Gastrocnemius medialis (tissue), 4 donors: Measurements from ENCODE around the gene CA14. TPM values are rescaled to one million over a fixed set of nuclear protein-coding genes. Genes with fewer than 3 reads are reported as not detected.
A peak's percentile ranks its signal among the peaks of the same experiment; 100 is the strongest.

ENCODE experiments used
- ATAC-seq, 2 donors: fragments of 150-250 bp; one replicate each; pipeline ENCODE4 v1.9.1; 2016
- DNase-seq, 2 donors: peaks; one replicate each; pipeline ENCODE4 v3.0.0-alpha.2; 2019
- H3K27ac ChIP-seq, 4 donors: fragments of 200-600 bp; sonication (generic); 1 replicate in 1 of 4; 2 replicates in 3 of 4; pipeline ENCODE4 v1.5.1; 2016 to 2018; ENCODE audit warnings: mild to moderate bottlenecking in 2 of 4, moderate library complexity in 1 of 4
- H3K27me3 ChIP-seq, 3 donors: fragments of 200-600 bp; sonication (generic) in 2 of 3; 1 replicate in 1 of 3; 2 replicates in 2 of 3; pipeline versions ENCODE4 v1.5.1 to v1.6.0; 2016 to 2019; ENCODE audit warnings: mild to moderate bottlenecking in 1 of 3, moderate library complexity in 1 of 3
- H3K36me3 ChIP-seq, 2 donors: fragments of 200-600 bp; sonication (generic) in 1 of 2; one replicate each; pipeline ENCODE4 v1.5.1; 2017 to 2018
- H3K4me1 ChIP-seq, 2 donors: fragments of 200-600 bp; sonication (generic) in 1 of 2; one replicate each; pipeline ENCODE4 v1.5.1; 2016 to 2017; ENCODE audit warnings: mild to moderate bottlenecking in 2 of 2
- H3K4me3 ChIP-seq, 4 donors: fragments of 200-600 bp; sonication (generic) in 3 of 4; 1 replicate in 1 of 4; 2 replicates in 3 of 4; pipeline ENCODE4 v1.5.1; 2016 to 2019; ENCODE audit warnings: mild to moderate bottlenecking in 2 of 4
- H3K9me3 ChIP-seq, 3 donors: fragments of 200-600 bp; sonication (generic) in 2 of 3; 1 replicate in 1 of 3; 2 replicates in 2 of 3; pipeline ENCODE4 v1.5.1; 2016 to 2019
- POLR2A ChIP-seq, 2 donors: fragments of 450-650 bp; IDR thresholded peaks; one replicate each; pipeline ENCODE4 v1.6.1; 2017; ENCODE audit warnings: antibody characterized with exemption in 2 of 2, mild to moderate bottlenecking in 2 of 2, moderate library complexity in 2 of 2
- in situ Hi-C, 4 donors: fragments of 200-750 bp; cut with MboI; loops; one replicate each; pipeline versions ENCODE4 v1.15.0 to v1.8.0; 2017; ENCODE audit warnings: low sequenced_read_pairs in 4 of 4
- intact Hi-C: fragments of 100-400 bp; cut with DNase I; formaldehyde crosslinking; loops from one replicate; pipeline ENCODE4 v1.15.1; 2023; ENCODE audit warnings: low total_unique reads
- total RNA-seq, 4 donors: library from RNA; depleted of rRNA; stranded (reverse); fragments of >200 nt; gene quantifications; one replicate each; pipeline versions ENCODE4 v1.1.0 to v1.2.3, GENCODE V29; 2016
- TF ChIP-seq, protein P1 (sequence below), 5 experiments: fragments of 450-650 bp in 3 of 5; fragments of 200-600 bp in 2 of 5; sonication (generic) in 2 of 5; IDR thresholded peaks in 4 of 5; conservative IDR thresholded peaks in 1 of 5; 1 replicate in 4 of 5; 2 replicates in 1 of 5; pipeline ENCODE4 v1.5.1; 2016 to 2019; ENCODE audit warnings: antibody characterized with exemption in 5 of 5, mild to moderate bottlenecking in 3 of 5, moderate library complexity in 3 of 5

CA14 gene
- total RNA-seq, 4 donors from 2014 or later: 0.20 to 3.8 (median 0.31) TPM; not detected in 1

DNA sequence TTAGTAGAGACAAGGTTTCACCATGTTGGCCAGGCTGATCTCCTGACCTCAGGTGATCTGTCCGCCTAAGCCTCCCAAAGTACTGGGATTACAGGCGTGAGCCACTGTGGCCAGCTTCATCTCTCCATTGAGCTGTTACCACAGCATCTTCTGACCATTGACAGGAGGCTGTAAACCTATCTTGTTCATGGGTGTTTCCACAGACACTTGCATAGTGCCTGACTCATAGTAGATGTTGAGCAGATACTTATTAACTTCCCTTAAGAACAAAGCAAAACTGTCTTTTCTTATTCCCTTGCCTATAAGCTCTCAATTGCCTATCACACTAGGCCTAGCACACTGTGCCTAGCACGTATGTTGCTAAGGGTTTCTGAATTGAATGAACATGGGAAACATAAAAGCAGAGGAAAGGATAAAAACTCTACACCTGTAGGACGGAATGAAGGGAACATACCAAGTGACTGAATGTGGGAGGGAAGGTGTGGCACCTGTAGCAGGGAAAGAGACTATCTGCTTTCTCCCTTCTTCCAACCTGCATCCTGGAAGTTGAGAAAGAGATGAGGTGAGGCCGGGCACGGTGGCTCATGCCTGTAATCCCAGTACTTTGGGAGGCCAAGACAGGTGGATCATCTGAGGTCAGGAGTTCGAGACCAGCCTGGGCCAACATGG is 13.9 kb downstream of the CA14 start:
- ATAC-seq: no peak
- peak overlapping the region; percentile 35 to 75 (median 65) for H3K27ac ChIP-seq
- in situ Hi-C loops: no loop called here

DNA sequence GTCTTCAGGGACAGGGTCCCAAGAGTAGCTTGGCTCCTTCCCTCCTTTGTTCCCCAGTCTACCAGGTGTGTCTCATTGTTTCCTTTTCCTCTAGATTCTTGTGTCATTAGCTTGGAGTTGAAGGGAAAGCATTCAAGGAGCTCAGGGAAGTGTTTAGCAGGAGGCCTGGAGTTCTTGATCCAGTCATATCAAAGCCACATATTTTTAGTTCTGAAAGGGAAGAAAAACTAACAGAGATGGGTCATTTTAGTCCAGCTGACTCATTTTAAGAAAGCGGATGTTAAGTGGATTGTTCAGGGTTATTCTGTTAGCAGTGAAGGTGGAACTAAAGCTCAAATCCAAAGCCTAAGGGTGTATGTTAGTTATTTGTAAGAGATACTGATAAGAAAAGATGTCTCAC is 15.7 kb downstream of the CA14 start:
- H3K36me3 ChIP-seq: no peaks in the 10 kb centered on the region
- H3K9me3 ChIP-seq: no peaks in the 10 kb centered on the region
- TF ChIP-seq, protein P1, sequence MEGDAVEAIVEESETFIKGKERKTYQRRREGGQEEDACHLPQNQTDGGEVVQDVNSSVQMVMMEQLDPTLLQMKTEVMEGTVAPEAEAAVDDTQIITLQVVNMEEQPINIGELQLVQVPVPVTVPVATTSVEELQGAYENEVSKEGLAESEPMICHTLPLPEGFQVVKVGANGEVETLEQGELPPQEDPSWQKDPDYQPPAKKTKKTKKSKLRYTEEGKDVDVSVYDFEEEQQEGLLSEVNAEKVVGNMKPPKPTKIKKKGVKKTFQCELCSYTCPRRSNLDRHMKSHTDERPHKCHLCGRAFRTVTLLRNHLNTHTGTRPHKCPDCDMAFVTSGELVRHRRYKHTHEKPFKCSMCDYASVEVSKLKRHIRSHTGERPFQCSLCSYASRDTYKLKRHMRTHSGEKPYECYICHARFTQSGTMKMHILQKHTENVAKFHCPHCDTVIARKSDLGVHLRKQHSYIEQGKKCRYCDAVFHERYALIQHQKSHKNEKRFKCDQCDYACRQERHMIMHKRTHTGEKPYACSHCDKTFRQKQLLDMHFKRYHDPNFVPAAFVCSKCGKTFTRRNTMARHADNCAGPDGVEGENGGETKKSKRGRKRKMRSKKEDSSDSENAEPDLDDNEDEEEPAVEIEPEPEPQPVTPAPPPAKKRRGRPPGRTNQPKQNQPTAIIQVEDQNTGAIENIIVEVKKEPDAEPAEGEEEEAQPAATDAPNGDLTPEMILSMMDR (IDR thresholded peaks at IDR 0.05 in 4 of 5, conservative IDR thresholded peaks at IDR 0.05 in 1 of 5): no peak
- no peak for TF ChIP-seq POLR2A (IDR thresholded peaks at IDR 0.05)
- peaks cover 0 to 32% of the 10 kb centered on the region in 2 donors for H3K4me1 ChIP-seq
- no peak for DNase-seq
- H3K27me3 ChIP-seq: no peaks in the 10 kb centered on the region
- peak overlapping the region; percentile 35 to 75 (median 65) for H3K27ac ChIP-seq
- in situ Hi-C loops: no loop called here
- no peak for ATAC-seq
- peak overlapping the region in 2 of 4 donors; percentile 28 to 36 for H3K4me3 ChIP-seq
- intact Hi-C loops: no loop called here

More for the DNA sequence above, 13.9 kb downstream of the CA14 start:
- no peaks in the 10 kb centered on the region for H3K9me3 ChIP-seq
- intact Hi-C loops: no loop called here
- no peak for TF ChIP-seq POLR2A (IDR thresholded peaks at IDR 0.05)
- TF ChIP-seq, protein P1 (IDR thresholded peaks at IDR 0.05 in 4 of 5, conservative IDR thresholded peaks at IDR 0.05 in 1 of 5): no peak
- H3K27me3 ChIP-seq: no peaks in the 10 kb centered on the region
- H3K4me1 ChIP-seq: peaks cover 10 to 43% of the 10 kb centered on the region in 2 donors
- no peak overlapping the region for H3K4me3 ChIP-seq
- peaks cover 0 to 8% of the 10 kb centered on the region in 2 donors for H3K36me3 ChIP-seq
- DNase-seq: no peak

DNA sequence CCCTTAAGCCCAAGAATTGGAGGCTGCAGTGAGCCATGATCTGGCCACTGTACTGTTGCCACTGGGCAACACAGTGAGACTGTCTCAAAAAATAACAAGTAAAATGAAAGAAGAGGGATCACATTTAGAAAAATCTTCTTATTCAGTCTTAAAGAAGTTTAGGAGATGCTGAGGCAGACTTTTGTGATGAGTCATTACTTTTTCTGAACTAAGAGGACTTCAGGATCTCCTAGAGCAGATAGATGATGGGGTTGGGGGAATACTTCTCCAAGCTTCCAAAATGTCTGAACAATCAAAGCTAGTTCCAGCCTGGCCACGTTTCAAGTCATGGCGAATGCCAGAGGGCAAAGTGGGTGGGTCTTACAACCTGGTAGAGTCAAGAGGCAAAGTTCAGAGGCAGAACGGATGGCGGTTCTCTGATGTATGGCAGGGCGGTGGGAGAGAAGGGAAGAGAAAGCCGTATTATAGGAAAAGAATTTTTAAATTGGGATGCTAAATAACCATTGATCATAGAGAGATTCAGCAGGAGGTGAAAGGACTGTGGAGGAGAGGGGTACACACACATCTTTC is 22.6 kb downstream of the CA14 start:
- TF ChIP-seq POLR2A (IDR thresholded peaks at IDR 0.05): no peak
- TF ChIP-seq, protein P1 (IDR thresholded peaks at IDR 0.05 in 4 of 5, conservative IDR thresholded peaks at IDR 0.05 in 1 of 5): no peak
- Histone ChIP-seq H3K4me1 (peaks cover 27 to 34% of the 10 kb centered on the region in 2 donors), H3K9me3 (no peaks in the 10 kb centered on the region), H3K4me3 (no peak overlapping the region), H3K36me3 (peaks cover 0 to 4% of the 10 kb centered on the region in 2 donors), H3K27ac (peak overlapping the region; percentile 93 to 97 (median 95)), H3K27me3 (no peaks in the 10 kb centered on the region)
- no peak for DNase-seq
- intact Hi-C loops: loop anchor here (5.0 kb wide), 1 partner anchor 282 kb away; no protein-coding TSS in a partner anchor
- in situ Hi-C loops: no loop called here
- ATAC-seq: no peak

DNA sequence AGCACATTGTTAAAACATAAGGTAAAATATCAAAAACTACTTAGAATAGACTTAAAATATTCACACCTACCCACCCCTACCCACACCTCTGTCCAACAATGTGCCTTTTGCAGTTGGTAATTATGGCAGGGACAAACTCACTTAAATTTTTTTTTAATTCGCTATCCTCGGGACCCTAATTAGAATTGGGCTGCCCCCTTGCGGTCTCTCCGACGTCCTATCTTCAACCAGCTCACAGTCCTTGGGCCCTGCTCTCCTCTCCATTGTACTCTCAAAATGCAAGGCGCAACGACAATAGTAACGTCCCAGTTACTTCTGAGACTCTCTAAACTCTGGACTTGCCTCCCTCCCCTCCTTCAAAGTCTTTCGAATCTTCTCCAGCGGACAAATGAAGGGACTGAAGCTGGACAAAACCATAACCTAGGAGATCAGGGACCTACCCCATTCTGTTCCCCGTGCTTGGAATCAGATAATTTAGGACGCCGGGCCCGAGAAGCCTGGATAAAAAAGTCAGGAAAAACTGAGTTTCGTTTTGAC is 23.7 kb downstream of the CA14 start:
- intact Hi-C loops (loop anchor here (1.0 to 5.0 kb wide), 3 partner anchors 25 to 281 kb away; partner anchors contain the start of gene ANP32E), in situ Hi-C loops (no loop called here)
- Histone ChIP-seq H3K4me1 (peaks cover 27 to 34% of the 10 kb centered on the region in 2 donors), H3K27ac (peak overlapping the region; percentile 93 to 97 (median 95)), H3K9me3 (no peaks in the 10 kb centered on the region), H3K4me3 (peak overlapping the region; percentile 59 to 80 (median 72)), H3K36me3 (peaks cover 0 to 7% of the 10 kb centered on the region in 2 donors), H3K27me3 (no peaks in the 10 kb centered on the region)
- ATAC-seq: peak; percentile 39 to 46
- no peak for TF ChIP-seq POLR2A (IDR thresholded peaks at IDR 0.05)
- TF ChIP-seq, protein P1 (IDR thresholded peaks at IDR 0.05 in 4 of 5, conservative IDR thresholded peaks at IDR 0.05 in 1 of 5): peak; percentile 79 to 85 (median 83)
- peak; percentile 64 to 74 for DNase-seq
